ENCODE data around the gene ADM.

The ADM gene

DNA sequence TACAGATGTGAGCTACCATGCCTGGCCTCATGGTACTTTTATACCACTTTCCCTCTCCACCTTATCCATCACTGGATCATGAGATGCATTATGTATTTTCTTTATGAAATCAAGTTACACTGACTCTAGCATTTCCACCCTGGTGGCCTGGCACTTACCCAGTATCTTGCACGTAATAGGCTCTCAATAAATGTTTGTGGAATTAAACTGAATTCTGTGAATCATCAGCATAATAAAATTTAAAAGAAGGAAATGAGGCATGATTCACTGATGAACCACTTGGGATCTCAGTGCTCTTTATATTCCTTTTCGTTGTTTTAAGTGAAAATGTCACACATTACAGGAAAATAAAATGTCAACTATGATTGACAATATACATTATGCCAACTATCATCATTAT lies 25.1 kb downstream of the ADM start:
- DNase-seq = no peak

DNA sequence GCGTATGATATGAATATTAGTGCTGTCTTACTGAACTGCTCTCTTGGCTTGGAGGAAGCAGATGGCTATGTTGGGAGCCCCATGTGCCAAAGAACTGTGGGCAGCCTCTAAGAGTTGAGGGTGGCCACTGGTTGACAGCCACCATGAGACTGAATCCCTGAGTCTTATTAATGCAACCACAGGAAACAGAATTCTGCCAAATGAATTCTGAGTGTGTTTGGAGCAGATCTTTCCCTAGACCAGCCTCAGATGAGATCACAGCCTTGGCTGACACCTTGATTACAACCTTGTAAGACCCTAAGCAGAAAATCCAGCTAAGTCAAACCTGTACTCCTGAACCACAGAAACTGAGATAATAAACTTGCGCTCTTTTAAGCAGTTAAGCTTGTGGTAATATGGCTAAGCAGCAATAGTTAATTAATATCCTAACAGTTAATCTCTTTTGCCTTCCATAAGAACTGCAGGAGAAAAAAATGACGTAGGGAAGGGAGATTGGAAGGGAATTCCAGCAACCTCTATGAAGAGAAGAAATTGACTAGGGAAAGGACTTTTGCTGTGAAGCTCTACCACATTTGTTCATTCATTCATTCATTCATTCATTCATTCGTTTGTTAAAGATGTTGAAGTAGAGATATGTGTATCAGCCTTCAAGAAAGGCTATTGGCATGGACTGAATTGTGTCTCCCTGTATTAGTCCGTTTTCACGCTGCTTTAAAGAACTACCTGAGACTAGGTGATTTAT lies 26.8 kb downstream of the ADM start:
- no peak for DNase-seq

- DNase-seq = no peak
Measured at GRCh38 chr11:10333490-10333889, 28.6 kb downstream of the ADM start.

DNA sequence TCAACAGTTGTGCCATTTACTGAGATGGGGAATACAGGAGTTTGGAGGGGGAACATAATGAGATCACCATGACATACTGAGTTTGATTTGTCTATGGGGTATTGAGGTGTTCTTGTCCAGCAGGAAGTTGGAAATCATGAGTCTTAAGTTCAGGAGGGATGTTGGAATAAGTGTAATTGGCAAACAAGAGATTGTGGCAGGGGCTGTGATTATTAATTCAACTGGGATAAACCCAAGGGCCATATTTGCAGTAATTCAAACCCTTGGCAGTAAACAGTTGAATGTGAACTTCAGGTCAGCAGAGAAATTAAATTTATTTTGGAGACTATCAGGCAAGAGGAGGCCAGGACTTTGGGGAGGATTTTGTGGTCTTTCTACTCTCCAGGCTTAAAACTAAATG lies 33.4 kb downstream of the ADM start:
- no peak for DNase-seq

DNA sequence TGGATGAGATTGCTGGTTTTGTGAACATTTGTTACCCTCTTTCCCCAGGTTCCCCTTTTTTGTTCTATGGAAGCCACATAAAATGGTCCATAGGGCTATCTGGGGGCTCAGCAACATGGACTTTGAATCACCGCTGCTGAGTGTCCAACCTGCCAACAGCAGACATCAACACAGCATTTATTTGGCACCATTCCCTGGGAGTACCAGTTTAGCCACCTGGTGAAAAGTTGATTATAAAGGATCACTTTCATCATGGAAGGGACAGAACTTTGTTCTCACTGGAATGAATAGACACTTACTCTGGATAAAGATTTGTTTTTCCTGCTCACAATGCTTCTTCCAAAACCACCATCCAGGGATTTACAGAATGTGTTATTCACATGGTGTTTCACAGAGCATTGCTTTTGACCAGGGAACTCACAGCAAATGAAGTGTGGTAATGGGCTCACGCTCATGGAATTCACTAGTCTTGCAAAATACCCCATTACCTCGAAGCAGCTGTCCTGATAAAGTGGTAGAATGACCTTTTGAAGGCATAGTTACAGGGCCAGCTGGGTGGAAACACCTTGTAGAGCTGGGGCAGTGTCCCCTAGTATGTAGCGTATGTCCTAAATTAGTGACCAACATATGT lies 43.9 kb downstream of the ADM start:
- no peak for DNase-seq

GRCh38 chr11:10349281-10349665 lies 44.4 kb downstream of the ADM start:
- no peak for DNase-seq

DNA sequence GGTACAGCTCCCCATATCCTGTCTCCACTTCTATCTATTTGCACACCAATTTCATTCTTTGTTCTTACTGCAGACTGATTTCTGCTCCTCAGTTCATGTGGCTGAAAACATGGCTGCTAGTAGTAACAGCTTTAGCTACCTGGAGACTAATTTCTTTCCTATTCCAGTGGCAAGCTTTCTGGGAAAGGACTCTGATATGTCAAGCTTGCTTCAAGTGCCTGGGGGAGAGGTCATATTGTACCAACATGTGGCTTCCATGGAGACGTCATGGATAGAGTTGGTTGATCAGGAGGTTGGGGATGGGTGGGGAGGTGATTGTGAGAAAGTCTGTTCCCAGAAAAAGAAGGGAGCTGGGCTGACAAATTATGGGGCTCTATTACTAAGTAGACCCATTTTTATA lies 44.9 kb downstream of the ADM start:
- no peak for DNase-seq

GRCh38 chr11:10350334-10350733 lies 45.5 kb downstream of the ADM start:
- DNase-seq = no peak

DNA sequence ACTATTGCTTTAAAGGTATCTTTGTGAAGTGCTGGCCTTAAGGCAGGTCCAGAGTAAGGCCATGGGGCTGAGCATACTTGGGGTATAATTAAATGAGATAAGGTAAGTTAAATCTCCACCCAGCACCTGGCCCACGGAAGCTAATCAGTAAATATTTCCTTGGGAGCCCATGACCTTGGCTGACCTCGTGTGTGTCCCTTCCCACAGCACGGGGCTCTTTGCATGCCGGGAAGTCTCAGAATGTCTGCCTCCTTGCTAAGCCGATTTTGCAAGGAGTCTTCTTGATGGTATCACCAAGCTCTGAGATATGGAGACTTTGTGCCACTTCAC lies 46.5 kb downstream of the ADM start:
- no peak for DNase-seq

- no peak for DNase-seq
Measured at GRCh38 chr11:10351765-10352641, 47.1 kb downstream of the ADM start.

GRCh38 chr11:10352921-10353550 lies 48.2 kb downstream of the ADM start:
- DNase-seq = no peak

DNA sequence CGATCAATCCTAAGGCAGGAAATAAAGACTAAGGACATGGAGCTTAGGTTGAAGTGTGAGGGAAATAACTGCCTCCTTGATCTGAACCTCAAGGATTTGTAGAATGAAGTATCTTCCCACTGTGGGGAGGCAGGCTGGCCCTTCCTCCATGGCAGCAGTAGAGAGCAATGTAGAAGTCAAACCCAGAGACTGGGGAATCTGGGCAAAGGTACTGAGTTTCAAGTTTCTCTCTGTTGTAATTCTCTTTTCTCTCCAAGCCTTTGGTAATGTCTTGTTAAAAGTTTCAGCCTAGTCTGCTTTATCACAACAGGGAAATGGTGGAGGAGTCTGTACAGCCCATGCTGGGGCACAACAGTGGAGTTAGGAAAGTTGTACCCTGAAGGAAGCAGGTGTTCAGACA lies 49.5 kb downstream of the ADM start:
- DNase-seq = no peak

GRCh38 chr11:10355257-10355661 lies 50.4 kb downstream of the ADM start:
- DNase-seq = no peak

- DNase-seq = no peak
Measured at GRCh38 chr11:10356161-10356560, 51.3 kb downstream of the ADM start.
